Glutamatergic neuron (in vitro differentiated cells): Measurements from ENCODE around the gene PLCB4. TPM values are rescaled to one million over a fixed set of nuclear protein-coding genes. Genes with fewer than 3 reads are reported as not detected.

Source experiments
- DNase-seq: peaks from one replicate; pipeline ENCODE4 v3.0.0; 2022
- H3K27ac Mint-ChIP-seq: one replicate; pipeline ENCODE4 v1.8.0; 2020; ENCODE audit warnings: mild to moderate bottlenecking, mixed read lengths, inconsistent platforms; ENCODE audit not compliant: unreplicated experiment
- H3K27me3 Mint-ChIP-seq: one replicate; pipeline ENCODE4 v1.8.0; 2020; ENCODE audit warnings: mild to moderate bottlenecking, moderate library complexity, mixed read lengths, inconsistent platforms; ENCODE audit not compliant: unreplicated experiment
- H3K36me3 Mint-ChIP-seq: one replicate; pipeline ENCODE4 v1.8.0; 2020; ENCODE audit warnings: mild to moderate bottlenecking, mixed read lengths, inconsistent platforms; ENCODE audit not compliant: unreplicated experiment
- H3K4me1 Mint-ChIP-seq: one replicate; pipeline ENCODE4 v1.8.0; 2020; ENCODE audit warnings: mild to moderate bottlenecking, low read depth, mixed read lengths, inconsistent platforms; ENCODE audit not compliant: unreplicated experiment
- H3K4me3 Mint-ChIP-seq: one replicate; pipeline ENCODE4 v1.8.0; 2020; ENCODE audit warnings: mild to moderate bottlenecking, mixed read lengths, inconsistent platforms; ENCODE audit not compliant: unreplicated experiment
- H3K9me3 Mint-ChIP-seq: one replicate; pipeline ENCODE4 v1.8.0; 2020; ENCODE audit warnings: mild to moderate bottlenecking, moderate library complexity, mixed read lengths, inconsistent platforms; ENCODE audit not compliant: unreplicated experiment
- total RNA-seq: library from RNA; stranded (reverse); fragmentation: NEBNext Ultra II Directional; extraction: Animal tissue kit (Norgen Biotek cat#: 25700); gene quantifications from one replicate; pipeline ENCODE4 v1.2.1, GENCODE V29; 2021; ENCODE audit not compliant: unreplicated experiment
- TF ChIP-seq, protein P1 (sequence below): fragments of 200-600 bp; sonication (generic); IDR thresholded peaks from one replicate; pipeline ENCODE4 v1.5.0; 2021; ENCODE audit not compliant: partially characterized antibody, unreplicated experiment

Gene PLCB4
- total RNA-seq, 1 donor from 2014 or later, result 28.9 TPM

- no peak for DNase-seq
- TF ChIP-seq, protein P1, sequence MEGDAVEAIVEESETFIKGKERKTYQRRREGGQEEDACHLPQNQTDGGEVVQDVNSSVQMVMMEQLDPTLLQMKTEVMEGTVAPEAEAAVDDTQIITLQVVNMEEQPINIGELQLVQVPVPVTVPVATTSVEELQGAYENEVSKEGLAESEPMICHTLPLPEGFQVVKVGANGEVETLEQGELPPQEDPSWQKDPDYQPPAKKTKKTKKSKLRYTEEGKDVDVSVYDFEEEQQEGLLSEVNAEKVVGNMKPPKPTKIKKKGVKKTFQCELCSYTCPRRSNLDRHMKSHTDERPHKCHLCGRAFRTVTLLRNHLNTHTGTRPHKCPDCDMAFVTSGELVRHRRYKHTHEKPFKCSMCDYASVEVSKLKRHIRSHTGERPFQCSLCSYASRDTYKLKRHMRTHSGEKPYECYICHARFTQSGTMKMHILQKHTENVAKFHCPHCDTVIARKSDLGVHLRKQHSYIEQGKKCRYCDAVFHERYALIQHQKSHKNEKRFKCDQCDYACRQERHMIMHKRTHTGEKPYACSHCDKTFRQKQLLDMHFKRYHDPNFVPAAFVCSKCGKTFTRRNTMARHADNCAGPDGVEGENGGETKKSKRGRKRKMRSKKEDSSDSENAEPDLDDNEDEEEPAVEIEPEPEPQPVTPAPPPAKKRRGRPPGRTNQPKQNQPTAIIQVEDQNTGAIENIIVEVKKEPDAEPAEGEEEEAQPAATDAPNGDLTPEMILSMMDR, result no peak
- H3K36me3 Mint-ChIP-seq, result no peaks in the 10 kb centered on the region
- H3K9me3 Mint-ChIP-seq, result no peaks in the 10 kb centered on the region
- H3K27ac Mint-ChIP-seq, result no peak overlapping the region
- H3K4me1 Mint-ChIP-seq, result peaks cover 3% of the 10 kb centered on the region
- peaks cover 4% of the 10 kb centered on the region for H3K27me3 Mint-ChIP-seq
- no peak overlapping the region for H3K4me3 Mint-ChIP-seq
Measured at GRCh38 chr20:9122571-9122970, 53.7 kb downstream of the PLCB4 start.

- no peak overlapping the region for H3K4me3 Mint-ChIP-seq
- no peaks in the 10 kb centered on the region for H3K4me1 Mint-ChIP-seq
- H3K27ac Mint-ChIP-seq, result no peak overlapping the region
- no peaks in the 10 kb centered on the region for H3K27me3 Mint-ChIP-seq
- TF ChIP-seq, protein P1, result no peak
- peaks cover 3% of the 10 kb centered on the region for H3K36me3 Mint-ChIP-seq
- no peaks in the 10 kb centered on the region for H3K9me3 Mint-ChIP-seq
- no peak for DNase-seq
Measured at GRCh38 chr20:9126527-9126926, 57.6 kb downstream of the PLCB4 start.

DNA sequence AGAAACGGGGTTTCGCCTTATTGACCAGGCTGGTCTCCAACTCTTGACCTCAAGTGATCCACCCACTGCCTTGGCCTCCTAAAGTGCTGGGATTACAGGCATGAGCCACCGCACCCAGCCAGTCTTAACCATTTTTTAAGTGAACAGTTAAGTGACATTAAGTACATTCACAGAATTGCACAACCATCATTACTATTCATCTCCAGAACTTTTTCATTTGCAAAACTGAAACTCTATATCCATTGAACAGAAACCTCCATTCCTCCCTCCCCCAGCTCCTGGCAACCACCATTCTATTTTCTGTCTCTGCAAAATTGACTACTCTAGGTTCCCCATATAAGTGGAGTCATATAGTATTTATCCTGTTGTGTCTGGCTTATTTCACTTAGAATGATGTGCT is 59.7 kb downstream of the PLCB4 start:
- Mint-ChIP-seq H3K9me3 (peaks cover 1% of the 10 kb centered on the region), H3K27ac (no peak overlapping the region), H3K36me3 (peaks cover 12% of the 10 kb centered on the region), H3K4me3 (no peak overlapping the region), H3K27me3 (no peaks in the 10 kb centered on the region), H3K4me1 (no peaks in the 10 kb centered on the region)
- DNase-seq, result no peak
- TF ChIP-seq, protein P1, result no peak

DNA sequence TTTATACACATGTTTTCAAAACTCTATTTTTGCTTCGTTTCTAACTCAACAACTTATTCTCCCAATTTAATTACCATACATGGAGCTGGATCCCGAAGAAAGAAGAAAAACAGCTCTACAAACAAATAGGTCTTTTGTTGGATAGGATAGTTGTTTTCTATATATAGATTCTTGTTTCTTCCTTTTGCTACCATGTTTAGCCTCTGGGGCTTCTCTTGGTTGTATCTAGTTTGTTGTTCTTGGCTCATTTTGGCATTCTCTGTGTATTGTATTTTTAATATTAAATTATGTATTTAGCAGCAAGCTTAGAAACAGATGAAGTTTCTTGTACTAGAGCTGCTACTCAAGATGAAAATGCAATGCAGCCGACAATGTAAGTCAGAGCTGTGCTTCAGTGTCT is 60.9 kb downstream of the PLCB4 start:
- no peak for DNase-seq
- no peaks in the 10 kb centered on the region for H3K27me3 Mint-ChIP-seq
- no peak overlapping the region for H3K27ac Mint-ChIP-seq
- H3K9me3 Mint-ChIP-seq, result peaks cover 1% of the 10 kb centered on the region
- no peaks in the 10 kb centered on the region for H3K4me1 Mint-ChIP-seq
- TF ChIP-seq, protein P1, result no peak
- H3K36me3 Mint-ChIP-seq, result peaks cover 12% of the 10 kb centered on the region
- no peak overlapping the region for H3K4me3 Mint-ChIP-seq

GRCh38 chr20:9130521-9130920 is 61.6 kb downstream of the PLCB4 start:
- no peak for DNase-seq

More at GRCh38 chr20:9130521-9130920, 61.6 kb downstream of the PLCB4 start:
- peaks cover 3% of the 10 kb centered on the region for H3K9me3 Mint-ChIP-seq
- H3K4me1 Mint-ChIP-seq, result no peaks in the 10 kb centered on the region
- H3K36me3 Mint-ChIP-seq, result peaks cover 12% of the 10 kb centered on the region
- TF ChIP-seq, protein P1, result no peak
- H3K27ac Mint-ChIP-seq, result no peak overlapping the region
- H3K27me3 Mint-ChIP-seq, result no peaks in the 10 kb centered on the region
- H3K4me3 Mint-ChIP-seq, result no peak overlapping the region
